OCI-LY7 (cell line): ENCODE measurements around the gene ANKRD30A.

Source experiments
- EZH2phosphoT487 ChIP-seq: fragments of 200-600 bp; sonication (generic); IDR thresholded peaks from 2 replicates; pipeline ENCODE4 v1.6.1; 2018; ENCODE audit warnings: low read depth, borderline replicate concordance, mild to moderate bottlenecking, mixed run types, antibody characterized with exemption, low read length, moderate library complexity, mixed read lengths
- TF ChIP-seq, protein P1 (sequence below): fragments of 200-600 bp; sonication (generic); conservative IDR thresholded peaks from 2 replicates; pipeline ENCODE4 v1.5.1; 2014; ENCODE audit warnings: mild to moderate bottlenecking, antibody characterized with exemption, low read length, moderate library complexity, mixed read lengths

- TF ChIP-seq, protein P1, sequence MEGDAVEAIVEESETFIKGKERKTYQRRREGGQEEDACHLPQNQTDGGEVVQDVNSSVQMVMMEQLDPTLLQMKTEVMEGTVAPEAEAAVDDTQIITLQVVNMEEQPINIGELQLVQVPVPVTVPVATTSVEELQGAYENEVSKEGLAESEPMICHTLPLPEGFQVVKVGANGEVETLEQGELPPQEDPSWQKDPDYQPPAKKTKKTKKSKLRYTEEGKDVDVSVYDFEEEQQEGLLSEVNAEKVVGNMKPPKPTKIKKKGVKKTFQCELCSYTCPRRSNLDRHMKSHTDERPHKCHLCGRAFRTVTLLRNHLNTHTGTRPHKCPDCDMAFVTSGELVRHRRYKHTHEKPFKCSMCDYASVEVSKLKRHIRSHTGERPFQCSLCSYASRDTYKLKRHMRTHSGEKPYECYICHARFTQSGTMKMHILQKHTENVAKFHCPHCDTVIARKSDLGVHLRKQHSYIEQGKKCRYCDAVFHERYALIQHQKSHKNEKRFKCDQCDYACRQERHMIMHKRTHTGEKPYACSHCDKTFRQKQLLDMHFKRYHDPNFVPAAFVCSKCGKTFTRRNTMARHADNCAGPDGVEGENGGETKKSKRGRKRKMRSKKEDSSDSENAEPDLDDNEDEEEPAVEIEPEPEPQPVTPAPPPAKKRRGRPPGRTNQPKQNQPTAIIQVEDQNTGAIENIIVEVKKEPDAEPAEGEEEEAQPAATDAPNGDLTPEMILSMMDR, result no peak
- no peak for TF ChIP-seq EZH2phosphoT487
These were observed 178.6 kb downstream of the ANKRD30A start for GRCh38 chr10:37304036-37304435.
